ENCODE measurements around the gene PPM1J.

GRCh38 chr1:112672842-112673241 lies 42.3 kb downstream of the PPM1J start:
- TF ChIP-seq, protein P1, sequence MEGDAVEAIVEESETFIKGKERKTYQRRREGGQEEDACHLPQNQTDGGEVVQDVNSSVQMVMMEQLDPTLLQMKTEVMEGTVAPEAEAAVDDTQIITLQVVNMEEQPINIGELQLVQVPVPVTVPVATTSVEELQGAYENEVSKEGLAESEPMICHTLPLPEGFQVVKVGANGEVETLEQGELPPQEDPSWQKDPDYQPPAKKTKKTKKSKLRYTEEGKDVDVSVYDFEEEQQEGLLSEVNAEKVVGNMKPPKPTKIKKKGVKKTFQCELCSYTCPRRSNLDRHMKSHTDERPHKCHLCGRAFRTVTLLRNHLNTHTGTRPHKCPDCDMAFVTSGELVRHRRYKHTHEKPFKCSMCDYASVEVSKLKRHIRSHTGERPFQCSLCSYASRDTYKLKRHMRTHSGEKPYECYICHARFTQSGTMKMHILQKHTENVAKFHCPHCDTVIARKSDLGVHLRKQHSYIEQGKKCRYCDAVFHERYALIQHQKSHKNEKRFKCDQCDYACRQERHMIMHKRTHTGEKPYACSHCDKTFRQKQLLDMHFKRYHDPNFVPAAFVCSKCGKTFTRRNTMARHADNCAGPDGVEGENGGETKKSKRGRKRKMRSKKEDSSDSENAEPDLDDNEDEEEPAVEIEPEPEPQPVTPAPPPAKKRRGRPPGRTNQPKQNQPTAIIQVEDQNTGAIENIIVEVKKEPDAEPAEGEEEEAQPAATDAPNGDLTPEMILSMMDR (IDR thresholded peaks at IDR 0.05; ENCODE audit: poor library complexity): no peak
- TF ChIP-seq EZH2 (IDR thresholded peaks at IDR 0.05; ENCODE audit: borderline replicate concordance): no peak

Measured in hepatocyte (in vitro differentiated cells).